Ecto neural progenitor cell (in vitro differentiated cells): Measurements from ENCODE around the gene SCAMP4.
"Not testable (repeated sequence)": the region's sequence is repeated elsewhere in the genome, so short reads cannot be mapped to it uniquely, and the experiment has no call there.

ENCODE experiments used
- DNase-seq: peaks from one replicate; pipeline ENCODE4 v3.0.0-alpha.2; 2018; ENCODE audit warnings: low spot score

SCAMP4 gene

DNA sequence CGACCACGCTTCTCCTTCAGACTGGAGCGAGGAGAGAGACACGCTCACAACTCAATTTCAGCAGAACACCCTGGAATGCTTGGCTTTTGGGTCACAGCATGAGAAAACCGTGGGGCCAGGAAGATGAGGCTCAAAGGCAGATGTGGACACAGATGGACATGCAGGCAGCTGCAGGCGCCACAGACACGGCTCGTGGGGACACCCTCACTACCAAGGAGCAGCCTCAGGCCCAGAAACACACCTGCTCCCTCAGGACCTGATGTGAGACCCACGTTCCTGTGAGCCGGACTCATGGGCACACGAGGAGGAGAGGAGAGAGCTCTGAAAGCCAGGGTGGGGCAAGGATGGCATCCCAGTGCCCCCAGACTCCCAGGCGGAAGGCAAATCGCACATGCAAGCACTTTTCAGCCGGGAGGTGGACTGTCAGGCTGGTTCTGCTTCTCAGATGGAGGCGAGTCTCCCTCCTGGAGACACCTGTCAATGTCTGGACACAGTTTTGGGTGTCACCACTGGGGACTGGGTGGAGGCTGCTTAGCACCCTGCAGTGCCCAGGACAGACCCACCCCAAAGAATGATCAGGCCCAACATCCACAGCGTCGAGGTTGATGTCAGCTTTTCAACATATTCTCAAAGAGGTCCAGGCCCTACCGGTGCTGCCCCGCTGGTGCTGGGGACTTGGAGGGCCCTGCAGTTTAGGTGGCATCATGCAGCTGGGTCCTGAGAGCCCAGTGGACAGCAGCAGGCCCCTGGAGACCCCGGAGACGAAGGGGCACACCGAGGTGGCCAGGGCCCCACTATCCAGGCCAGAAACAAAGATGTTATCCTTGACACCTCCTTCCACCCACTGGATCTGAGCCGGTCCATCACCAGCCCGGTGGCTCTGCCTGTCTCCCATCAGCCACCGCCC, 22.2 kb upstream of the SCAMP4 start:
- DNase-seq, result no peak

DNA sequence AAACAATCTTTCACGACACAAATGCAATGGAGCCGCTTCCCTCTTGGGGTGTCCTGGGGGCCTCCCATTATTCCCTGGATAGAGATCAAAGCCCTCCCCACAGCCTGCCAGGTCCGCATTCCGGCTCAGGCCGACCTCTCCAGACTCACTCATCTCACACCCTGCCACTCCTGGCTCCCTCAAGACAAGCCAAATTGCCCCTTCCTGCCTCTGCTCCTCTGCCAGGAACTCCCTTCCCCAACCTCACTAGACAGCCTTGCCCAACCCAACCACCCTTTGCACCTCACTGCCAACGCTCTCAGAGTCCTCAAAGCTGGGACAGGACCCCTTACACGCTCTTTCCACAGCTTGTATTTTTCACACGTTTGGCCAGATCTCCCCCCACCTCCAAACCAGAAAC, 21.4 kb upstream of the SCAMP4 start:
- DNase-seq, result no peak

DNA sequence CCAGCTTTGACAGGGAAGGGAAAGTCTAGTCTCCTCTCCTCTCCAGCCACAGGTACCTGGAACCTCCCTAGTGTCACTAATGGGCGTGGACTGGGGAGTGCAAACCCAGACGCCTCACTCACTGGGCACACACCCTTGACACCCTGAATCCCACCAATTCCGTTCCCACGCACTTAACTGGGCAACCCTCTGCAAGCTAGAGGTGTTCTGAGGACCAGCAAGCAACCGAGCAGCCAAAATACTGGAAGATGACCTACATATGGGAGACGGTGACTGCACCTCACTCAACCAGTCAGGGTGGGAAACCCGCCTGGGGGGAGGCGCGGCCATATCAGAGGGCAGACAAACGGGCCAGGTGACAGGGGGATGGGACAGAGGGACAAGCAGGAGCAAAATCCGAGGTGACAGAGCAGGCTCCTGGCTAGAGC, 20.9 kb upstream of the SCAMP4 start:
- no peak for DNase-seq

DNA sequence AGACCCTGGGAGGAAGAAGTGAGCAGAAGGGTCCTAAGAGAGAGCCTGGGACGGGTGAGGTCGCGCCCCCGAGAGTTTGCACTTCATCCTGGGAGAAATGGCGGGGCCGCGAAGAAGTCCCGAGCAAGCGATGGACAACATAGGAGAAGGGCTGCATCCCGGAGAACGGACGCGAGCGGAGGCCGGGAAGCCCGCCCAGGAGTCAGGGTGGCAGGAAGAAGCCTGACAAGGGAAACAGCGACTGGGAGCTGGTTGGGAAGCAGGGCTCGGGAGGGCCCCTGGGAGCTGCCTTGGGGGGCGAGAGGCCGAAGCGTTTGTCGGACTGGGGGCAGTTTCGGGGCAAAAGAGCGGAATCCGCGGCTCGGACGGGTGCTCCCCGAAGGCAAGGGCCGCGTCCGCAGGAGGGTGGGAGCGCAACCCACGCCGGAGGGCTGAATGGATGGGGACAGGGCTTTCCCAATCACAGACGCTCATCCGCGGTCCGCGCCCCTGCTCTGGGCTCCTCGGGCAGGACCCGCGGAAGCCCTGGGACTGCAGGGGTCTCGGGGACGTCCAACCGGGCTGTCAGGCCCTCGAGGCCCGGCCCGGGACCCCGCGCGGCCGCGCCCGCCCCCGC, 20.4 kb upstream of the SCAMP4 start:
- DNase-seq, result no peak

DNA sequence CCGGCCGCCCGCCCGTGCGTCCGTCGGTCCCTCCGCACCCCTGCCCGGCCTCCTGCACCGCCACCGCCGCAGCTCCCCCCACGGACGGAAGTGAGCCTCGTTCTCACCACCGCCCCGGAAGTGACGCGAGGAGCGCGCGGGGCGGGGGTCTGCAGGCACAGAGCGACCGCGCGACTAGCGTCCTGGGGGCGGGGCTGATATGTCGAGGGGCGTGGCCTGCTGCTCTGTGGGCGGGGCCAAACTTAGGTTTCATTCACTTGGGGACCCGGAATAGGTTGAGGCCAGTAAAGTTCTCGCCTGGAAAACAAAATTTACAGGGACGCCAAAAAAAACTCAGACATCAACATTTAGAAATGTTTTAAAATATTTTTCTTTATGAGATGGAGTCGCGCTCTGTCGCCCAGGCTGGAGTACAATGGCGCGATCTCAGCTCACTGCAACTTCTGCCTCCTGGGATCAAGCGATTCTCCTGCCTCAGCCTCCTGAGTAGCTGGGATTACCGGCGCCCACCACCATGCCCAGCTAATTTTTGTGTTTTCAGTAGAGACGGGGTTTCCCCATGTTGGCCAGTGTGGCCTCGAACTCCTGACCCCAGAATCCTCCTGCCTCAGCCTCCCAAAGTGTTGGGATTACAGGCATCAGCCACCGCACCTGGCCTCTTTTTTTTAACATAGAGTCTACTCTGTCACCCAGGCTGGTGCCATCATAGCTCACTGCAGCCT, 19.6 kb upstream of the SCAMP4 start, which contains the start of gene ABHD17A:
ABHD17A (minus strand) TSS at position 99 of the 722 bp plus-strand sequence. CDS start 3,930 bp downstream, outside the sequence.
- DNase-seq, result peak; percentile 95

DNA sequence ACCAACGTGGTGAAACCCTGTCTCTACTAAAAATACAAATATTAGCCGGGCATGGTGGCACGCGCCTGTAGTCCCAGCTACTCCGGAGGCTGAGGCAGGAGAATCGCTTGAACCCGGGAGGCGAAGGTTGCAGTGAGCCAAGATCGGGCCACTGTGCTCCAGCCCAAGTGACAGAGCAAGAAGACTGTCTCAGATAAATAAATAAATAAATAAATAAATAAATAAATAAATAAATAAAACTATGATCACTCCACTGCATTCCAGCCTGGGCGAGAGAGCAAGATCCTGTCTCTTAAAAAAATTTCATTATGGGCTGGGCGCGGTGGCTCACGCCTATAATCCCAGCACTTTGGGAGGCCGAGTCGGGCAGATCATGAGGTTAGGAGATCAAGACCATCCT, 18.8 kb upstream of the SCAMP4 start:
- not testable (repeated sequence) for DNase-seq

DNA sequence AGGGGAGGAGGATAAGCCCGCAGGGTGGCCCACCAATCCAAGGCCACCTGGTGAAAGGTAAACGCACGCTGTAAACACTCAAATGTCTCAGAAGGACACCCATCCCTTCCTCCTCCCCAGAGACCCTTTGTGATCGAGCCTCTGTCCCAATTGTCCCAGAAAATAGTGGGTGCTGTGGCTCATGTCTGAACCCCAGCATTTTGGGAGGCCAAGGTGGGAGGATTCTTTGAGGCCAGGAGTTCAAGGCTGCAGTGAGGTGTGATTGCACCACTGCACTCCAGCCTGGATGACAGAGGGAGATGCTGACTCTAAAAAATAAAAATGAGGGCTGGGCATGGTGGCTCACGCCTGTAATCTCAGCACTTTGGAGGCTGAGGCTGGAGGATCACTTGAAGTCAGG, 16.8 kb upstream of the SCAMP4 start:
- DNase-seq, result no peak

DNA sequence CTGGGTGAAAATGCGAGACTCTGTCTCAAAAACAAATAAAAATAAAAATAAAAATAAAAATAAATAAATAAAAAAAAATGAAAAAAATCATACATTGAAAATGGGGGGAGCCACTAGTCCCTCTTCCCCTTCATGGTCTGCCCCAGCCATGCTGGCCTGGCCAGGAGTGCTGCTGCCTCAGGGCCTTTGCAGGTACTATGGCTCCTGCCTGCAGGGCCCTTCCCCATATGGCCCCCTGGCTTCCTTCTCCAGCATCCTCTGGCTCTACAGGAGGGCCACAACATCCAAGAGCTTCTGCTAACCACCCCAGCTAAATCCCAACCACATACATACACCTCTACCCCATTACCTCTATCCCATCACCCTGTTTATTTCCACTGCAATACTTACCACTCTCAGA, 15.3 kb upstream of the SCAMP4 start:
- DNase-seq, result no peak

DNA sequence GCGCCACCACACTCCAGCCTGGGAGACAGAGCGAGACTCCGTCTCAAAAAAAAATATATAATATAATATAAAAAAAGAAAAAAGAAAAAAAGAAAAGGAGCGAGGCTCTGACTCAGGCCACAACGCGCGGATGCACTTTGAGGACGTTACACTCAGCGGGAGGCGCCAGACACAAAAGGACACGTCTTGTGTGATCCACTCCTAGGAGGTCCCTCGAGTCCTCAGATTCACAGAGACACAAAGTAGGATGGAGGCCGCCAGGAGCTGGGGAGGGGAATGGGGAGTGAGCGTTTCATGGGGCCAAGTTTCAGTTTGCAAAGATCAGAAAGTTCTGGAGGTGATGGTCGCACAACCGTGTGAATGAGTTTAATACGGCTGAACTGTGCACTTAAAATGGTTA, 11.4 kb upstream of the SCAMP4 start:
- DNase-seq, result no peak

DNA sequence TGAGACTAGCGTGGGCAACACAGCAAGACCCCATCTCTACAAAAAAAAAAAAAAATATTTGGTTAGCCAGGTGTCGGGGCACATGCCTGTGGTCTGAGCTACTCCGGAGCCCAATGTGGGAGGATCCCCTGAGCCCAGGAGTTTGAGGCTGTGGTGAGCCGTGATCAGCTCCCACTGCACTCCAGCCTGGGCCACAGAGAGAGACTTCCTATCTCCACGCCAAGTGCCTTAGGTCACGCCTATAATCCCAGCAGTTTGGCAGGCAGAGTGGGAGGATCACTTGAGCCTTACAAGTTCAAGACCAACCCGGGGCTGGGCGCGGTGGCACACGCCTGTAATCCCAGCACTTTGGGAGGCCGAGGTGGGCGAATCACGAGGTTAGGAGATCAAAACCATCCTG, 8.7 kb upstream of the SCAMP4 start:
- DNase-seq, result no peak

DNA sequence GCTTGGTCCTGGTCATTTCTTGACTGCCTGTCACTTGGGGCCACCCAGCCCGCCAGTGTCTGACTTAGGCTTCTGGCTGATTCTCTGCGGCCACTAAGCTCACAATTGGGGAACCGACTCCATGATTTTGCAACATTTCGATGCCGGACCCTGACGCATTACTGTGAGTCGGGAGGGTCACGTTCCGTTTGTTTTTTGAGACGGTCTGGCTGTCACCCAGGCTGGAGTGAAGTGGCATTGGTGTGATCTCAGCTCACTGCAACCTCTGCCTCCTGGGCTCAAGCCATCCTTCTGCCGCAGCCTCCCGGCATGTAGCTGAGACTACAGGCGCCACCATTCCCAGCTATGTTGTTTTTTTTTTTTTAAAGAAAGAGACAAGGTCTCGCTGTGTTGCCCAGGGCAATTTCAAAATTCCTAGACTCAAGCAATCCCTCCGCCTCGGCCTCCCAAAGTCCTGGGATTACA, 3.2 kb upstream of the SCAMP4 start:
- no peak for DNase-seq

DNA sequence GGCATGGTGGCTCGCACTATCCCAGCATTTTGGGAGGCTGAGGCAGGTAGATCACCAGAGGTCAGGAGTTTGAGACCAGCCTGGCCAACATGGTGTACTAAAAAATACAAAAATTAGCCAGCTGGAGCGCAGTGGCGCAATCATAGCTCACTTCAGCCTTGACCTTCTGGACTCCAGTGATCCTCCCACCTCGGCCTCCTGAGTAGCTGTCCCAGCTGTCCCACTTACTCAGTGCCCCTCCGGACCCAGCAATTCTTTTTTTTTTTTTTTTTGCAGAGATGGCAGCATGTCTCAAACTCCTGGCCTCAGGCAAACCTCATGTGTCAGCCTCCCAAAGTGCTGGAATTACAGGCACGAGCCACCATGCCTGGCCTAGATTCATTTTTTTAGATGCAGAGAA, 2.3 kb upstream of the SCAMP4 start:
- DNase-seq, result no peak

DNA sequence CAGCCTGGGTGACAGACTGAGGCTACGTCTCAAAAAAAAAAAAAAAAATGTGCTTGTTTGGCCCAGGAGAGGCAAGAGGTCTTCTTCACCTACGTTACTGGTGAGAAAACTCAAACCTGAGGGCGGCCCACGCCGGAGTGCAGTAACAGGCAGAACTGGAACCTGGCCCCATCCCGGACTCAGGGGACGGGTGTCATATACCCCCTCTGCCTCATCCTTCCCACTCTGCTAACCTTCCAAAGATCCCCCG, 414 bp upstream of the SCAMP4 start:
- no peak for DNase-seq

DNA sequence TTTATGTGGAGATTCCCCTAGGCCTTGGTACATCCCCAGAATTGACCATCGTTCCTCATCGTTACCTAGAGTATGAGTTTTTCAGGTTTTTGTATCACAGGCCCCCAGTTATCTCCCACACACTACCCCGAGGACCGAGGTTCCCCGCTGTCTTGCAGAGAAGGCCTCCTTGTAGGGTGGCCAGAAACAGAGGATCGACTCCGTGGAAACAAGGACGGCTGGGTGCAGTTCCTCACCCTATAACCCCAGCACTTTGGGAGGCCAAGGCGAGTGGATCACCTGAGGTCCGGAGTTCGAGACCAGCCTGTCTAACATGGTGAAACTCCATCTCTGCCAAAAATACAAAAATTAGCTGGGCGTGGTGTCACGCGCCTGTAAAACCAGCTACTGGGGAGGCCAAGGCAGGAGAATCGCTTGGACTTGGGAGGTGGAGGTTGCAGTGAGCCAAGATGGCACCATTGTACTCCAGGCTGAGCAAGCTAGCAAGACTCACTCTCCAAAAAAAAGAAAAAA, 720 bp downstream of the SCAMP4 start:
- DNase-seq, result no peak

DNA sequence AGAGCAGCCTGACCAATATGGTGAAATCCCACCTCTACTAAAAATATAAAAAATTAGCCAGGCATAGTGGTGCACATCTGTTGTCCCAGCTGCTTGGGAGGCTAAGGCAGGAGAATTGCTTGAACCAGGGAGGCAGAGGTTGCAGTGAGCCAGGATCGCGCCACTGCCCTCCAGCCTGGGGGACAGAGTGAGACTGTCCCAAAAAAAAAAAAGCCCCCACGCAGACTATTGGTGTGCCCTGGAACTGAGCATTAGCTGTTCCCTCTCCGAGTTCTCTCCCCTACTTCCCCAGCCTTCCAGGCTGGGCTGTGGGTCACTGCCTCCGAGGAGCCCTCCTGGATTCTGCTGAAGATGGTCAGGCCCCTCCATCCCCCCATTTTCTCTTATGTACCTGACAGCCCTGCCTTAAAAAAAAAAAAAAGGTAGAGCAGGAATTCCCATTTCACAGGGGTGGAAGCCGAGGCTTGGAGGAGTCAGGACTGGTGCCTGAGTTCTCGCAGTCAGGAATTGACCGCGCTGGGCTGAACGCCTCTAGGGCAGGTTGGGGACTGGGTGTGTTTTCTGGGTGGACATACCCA, 1.9 kb downstream of the SCAMP4 start:
- DNase-seq, result no peak

DNA sequence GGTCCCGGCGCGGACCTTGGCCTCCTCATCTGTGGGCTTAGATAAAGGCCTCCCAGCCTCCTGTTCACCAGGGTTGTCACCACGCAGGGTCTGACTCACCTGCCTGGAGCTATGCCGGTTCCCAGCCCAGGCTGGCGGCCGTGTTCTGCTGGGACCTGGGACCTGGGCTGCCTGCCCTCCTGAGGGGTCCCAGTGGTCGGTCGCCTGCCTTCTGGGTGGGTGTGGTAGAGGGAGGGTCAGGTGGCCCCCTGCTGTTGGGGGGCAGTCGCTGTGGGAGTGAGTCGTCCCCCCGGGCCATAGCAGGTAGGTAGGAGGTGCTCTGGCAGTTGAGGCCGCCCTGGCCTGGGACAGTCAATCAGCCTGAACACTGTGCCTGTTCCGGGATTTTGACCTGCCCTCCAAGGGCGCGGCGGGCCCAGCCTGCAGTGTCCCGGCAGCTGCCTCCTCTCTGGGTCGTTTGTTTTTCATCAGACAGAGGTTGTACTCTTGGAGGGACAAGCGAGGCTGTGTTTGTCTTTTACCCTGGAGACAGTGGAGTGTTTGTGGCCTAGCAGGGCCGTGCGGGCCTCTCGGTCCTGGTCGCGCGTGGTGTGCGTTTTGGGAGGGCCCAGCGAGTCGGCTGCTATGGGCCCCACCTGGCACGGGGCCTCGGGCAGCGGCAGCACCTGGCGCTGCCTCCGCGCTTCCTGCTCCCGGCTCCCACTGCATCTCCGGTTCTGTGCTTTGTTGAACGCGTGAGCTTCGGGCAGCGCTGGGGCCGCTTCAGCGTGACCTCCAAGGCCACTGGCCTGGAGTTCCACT, 2.6 kb downstream of the SCAMP4 start:
- no peak for DNase-seq

DNA sequence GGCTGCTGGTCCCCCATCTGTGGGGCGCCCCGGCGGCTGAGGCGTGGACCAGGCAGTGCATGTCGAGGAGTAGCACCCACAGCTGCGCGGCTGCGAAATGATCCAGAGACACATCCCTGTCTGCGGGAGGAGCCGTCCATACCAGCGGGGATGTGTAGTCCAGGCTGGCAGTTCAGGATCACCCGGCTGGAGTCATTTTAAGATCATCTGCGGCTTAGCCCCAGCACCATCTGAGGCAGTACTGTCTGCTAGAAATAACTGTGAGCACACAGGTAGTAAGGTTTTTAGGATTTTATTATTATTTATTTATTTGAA, 3.1 kb downstream of the SCAMP4 start:
- DNase-seq, result no peak

DNA sequence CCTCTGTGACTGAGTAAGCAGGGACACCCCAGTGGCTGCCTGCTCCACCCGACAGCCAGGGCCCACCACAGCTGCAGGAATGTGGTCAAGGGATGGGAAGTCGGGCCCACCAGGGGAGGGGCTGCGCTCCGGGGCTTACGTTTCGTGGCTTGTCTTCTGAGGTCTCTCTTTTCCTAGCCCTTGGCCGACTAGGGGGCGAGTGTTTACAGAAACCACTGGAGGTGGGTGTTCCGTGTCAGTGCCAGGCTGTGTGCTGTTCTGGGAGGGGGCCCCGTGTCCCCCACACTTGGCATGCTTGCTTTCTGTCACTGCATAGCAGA, 4.5 kb downstream of the SCAMP4 start:
- DNase-seq, result no peak

DNA sequence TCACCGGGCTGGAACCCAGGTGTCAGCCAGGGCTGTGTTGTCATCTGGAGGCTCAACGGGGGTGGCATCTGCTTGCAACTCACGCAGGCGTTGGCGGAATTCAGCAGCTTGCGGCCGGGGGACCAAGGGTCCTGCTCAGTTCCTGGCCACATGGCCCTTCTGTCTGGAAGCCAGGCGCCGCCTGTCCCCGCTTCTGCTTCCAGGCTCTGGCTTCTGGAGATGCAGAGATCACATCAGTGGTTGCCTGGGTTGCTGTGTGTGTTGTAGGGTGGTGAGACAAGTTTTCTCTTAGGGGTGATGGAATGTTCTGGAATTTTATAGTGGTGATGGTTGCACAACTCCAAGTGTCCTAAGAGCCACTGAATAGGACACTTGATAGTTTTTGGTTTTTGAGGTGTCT, 5.0 kb downstream of the SCAMP4 start:
- DNase-seq, result no peak

DNA sequence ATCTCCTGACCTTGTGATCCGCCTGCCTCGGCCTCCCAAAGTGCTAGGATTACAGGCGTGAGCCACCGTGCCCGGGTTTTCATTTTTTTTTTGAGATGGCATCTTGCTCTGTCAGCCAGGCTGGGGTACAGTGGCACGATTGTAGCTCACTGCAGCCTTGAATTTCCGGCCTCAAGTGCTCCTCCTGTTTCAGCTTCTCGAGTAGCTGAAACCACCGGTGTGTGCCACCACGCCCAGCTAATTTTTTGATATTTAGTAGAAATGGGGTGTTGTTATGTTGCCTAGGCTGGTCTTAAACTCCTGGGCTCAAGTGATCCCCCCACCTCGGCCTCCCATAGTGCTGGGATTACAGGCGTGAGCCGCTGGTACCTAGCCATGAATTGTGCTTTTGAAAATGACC, 5.9 kb downstream of the SCAMP4 start:
- DNase-seq, result no peak

DNA sequence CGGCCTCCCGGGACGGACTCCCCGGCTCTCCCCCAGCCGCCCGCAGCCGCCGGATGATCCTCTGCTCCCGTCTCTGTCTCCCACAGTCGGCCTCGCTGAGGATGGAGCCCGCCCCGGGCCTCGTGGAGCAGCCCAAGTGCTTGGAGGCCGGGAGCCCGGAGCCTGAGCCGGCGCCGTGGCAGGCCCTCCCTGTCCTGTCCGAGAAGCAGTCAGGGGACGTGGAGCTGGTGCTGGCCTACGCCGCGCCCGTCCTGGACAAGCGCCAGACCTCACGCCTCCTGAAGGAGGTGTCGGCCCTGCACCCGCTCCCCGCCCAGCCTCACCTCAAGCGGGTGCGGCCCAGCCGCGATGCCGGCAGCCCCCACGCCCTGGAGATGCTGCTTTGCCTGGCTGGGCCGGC, 6.8 kb downstream of the SCAMP4 start:
- no peak for DNase-seq
